PC-3 (cell line): ENCODE measurements around the gene C2orf15. TPM values are rescaled to one million over a fixed set of nuclear protein-coding genes. Genes with fewer than 3 reads are reported as not detected.

Experiments
- ATAC-seq: fragments of 200-7000 bp; cut with Tn5 transposase; 2 replicates; pipeline ENCODE4 v1.9.1; 2020; ENCODE audit warnings: mild to moderate bottlenecking, moderate library complexity
- BruUV-seq: library from RNA; stranded (reverse); fragments of 400-500 nt; replicated peaks from 2 replicates; lab custom pipeline; 2021; lab: Mats Ljungman, UMichigan
- CTCF ChIA-PET: fragments of 300-600 bp; sonication (Branson Sonifier 250); formaldehyde crosslinking; loops from one replicate; lab custom pipeline; 2022; ENCODE audit warnings: antibody characterized with exemption; lab: Charles Lee
- POLR2A ChIA-PET: fragments of 300-600 bp; sonication (Branson Sonifier 250); formaldehyde crosslinking; loops from one replicate; lab custom pipeline; 2022; ENCODE audit warnings: antibody characterized with exemption; ENCODE audit not compliant: unreplicated experiment; lab: Charles Lee
- DNase-seq: peaks from one replicate; pipeline ENCODE4 v3.0.0-alpha.2; 2015
- H2AFZ ChIP-seq: fragments of 300-600 bp; sonication (generic); 2 replicates; pipeline ENCODE4 v1.6.0; 2016; ENCODE audit warnings: antibody characterized with exemption, low read length
- H3F3A ChIP-seq: fragments of 300-600 bp; sonication (generic); one replicate; pipeline ENCODE4 v1.6.0; 2017; ENCODE audit warnings: antibody characterized with exemption, low read length, control low read depth, mild to moderate bottlenecking; ENCODE audit not compliant: unreplicated experiment
- H3K27ac ChIP-seq: fragments of 300-600 bp; sonication (generic); 2 replicates; pipeline ENCODE4 v1.5.1; 2016; ENCODE audit warnings: mild to moderate bottlenecking, low read length
- H3K27me3 ChIP-seq: fragments of 300-600 bp; sonication (generic); 2 replicates; pipeline ENCODE4 v1.6.1; 2016; ENCODE audit warnings: low read length, mixed read lengths
- H3K36me3 ChIP-seq: fragments of 300-600 bp; sonication (generic); 2 replicates; pipeline ENCODE4 v1.6.1; 2016; ENCODE audit warnings: low read depth, mixed run types, low read length, mixed read lengths
- H3K4me1 ChIP-seq: fragments of 300-600 bp; sonication (generic); 2 replicates; pipeline ENCODE4 v1.5.1; 2016; ENCODE audit warnings: low read length; ENCODE audit not compliant: insufficient read depth
- H3K4me2 ChIP-seq: fragments of 300-600 bp; sonication (generic); 2 replicates; pipeline ENCODE4 v1.6.0; 2016; ENCODE audit warnings: low read length
- H3K4me3 ChIP-seq: fragments of 300-600 bp; sonication (generic); 2 replicates; pipeline ENCODE4 v1.5.1; 2016; ENCODE audit warnings: mild to moderate bottlenecking, low read length, mixed read lengths
- H3K79me2 ChIP-seq: fragments of 300-600 bp; sonication (generic); 2 replicates; pipeline ENCODE4 v1.6.1; 2017; ENCODE audit warnings: low read length, mixed read lengths
- H3K9ac ChIP-seq: fragments of 300-600 bp; sonication (generic); 2 replicates; pipeline ENCODE4 v1.6.0; 2016; ENCODE audit warnings: mild to moderate bottlenecking, low read length
- H3K9me2 ChIP-seq: fragments of 300-600 bp; sonication (generic); replicated peaks from 2 replicates; pipeline ENCODE4 v1.6.1; 2016; ENCODE audit warnings: mixed run types, low read length, mixed read lengths
- H3K9me3 ChIP-seq: fragments of 300-600 bp; sonication (generic); 2 replicates; pipeline ENCODE4 v1.6.1; 2016; ENCODE audit warnings: low read length, mixed read lengths
- H4K20me1 ChIP-seq: fragments of 300-600 bp; sonication (generic); 2 replicates; pipeline ENCODE4 v1.6.1; 2016; ENCODE audit warnings: low read length, mixed read lengths
- CTCF ChIP-seq: fragments of 300-600 bp; sonication (generic); conservative IDR thresholded peaks from 2 replicates; pipeline ENCODE4 v1.5.1; 2017; ENCODE audit warnings: antibody characterized with exemption, low read depth, mild to moderate bottlenecking, low read length
- EZH2 ChIP-seq: fragments of 300-600 bp; sonication (generic); IDR thresholded peaks from one replicate; pipeline ENCODE4 v1.6.1; 2017; ENCODE audit warnings: antibody characterized with exemption, mild to moderate bottlenecking, low read length; ENCODE audit not compliant: unreplicated experiment
- EZH2phosphoT487 ChIP-seq: fragments of 300-600 bp; sonication (generic); IDR thresholded peaks from 2 replicates; pipeline ENCODE4 v1.6.1; 2018; ENCODE audit warnings: mild to moderate bottlenecking, antibody characterized with exemption, low read length, borderline replicate concordance
- intact Hi-C: fragments of 100-400 bp; cut with micrococcal nuclease; formaldehyde crosslinking; loops from 2 replicates; pipeline ENCODE4 v1.9.0; 2023
- total RNA-seq: library from RNA; depleted of rRNA; stranded (reverse); fragments of >200 nt; gene quantifications from 2 replicates; pipeline ENCODE4 v1.2.3, GENCODE V29; 2014

The C2orf15 gene
- total RNA-seq, 1 experiment from 2014 or later, result 4.4 TPM

GRCh38 chr2:99183025-99183424 is 41.5 kb downstream of the C2orf15 start:
- H3K36me3 ChIP-seq, result 0 out of 2 replicates have a peak, but pooled peaks cover 4% of the 10 kb centered on the region
- intact Hi-C loops, result no loop called here
- TF ChIP-seq CTCF, result no peak

GRCh38 chr2:99184811-99185210 is 43.3 kb downstream of the C2orf15 start:
- Histone ChIP-seq H3K27me3 (no peaks in the 10 kb centered on the region), H3K36me3 (peaks cover 14% of the 10 kb centered on the region), H3F3A (no peaks in the 10 kb centered on the region), H3K9ac (no peak overlapping the region), H4K20me1 (no peaks in the 10 kb centered on the region), H3K9me3 (no peaks in the 10 kb centered on the region), H2AFZ (no peak overlapping the region), H3K27ac (no peak overlapping the region), H3K4me2 (no peak overlapping the region), H3K4me3 (no peak overlapping the region), H3K9me2 (no peaks in the 10 kb centered on the region), H3K4me1 (peaks cover 11% of the 10 kb centered on the region), H3K79me2 (peaks cover 83% of the 10 kb centered on the region)
- ChIA-PET POLR2A (no interaction called here), CTCF (no interaction called here)
- TF ChIP-seq CTCF (no peak), EZH2 (no peak), EZH2phosphoT487 (no peak)
- no peak for DNase-seq
- intact Hi-C loops, result no loop called here
- ATAC-seq, result no peak
- BruUV-seq, result no TSS peak

More at GRCh38 chr2:99183025-99183424, 41.5 kb downstream of the C2orf15 start:
- ChIA-PET POLR2A (no interaction called here), CTCF (no interaction called here)
- peaks cover 95% of the 10 kb centered on the region for H3K79me2 ChIP-seq
- no peaks in the 10 kb centered on the region for H3K9me2 ChIP-seq
- no peaks in the 10 kb centered on the region for H4K20me1 ChIP-seq
- H3K9me3 ChIP-seq, result no peaks in the 10 kb centered on the region
- peaks cover 11% of the 10 kb centered on the region for H3K4me1 ChIP-seq
- H3K27me3 ChIP-seq, result no peaks in the 10 kb centered on the region
- H3K9ac ChIP-seq, result no peak overlapping the region
- DNase-seq, result peak; percentile 72
- H3K4me3 ChIP-seq, result peak overlapping the region; percentile 99
- BruUV-seq, result no TSS peak
- no peak overlapping the region for H2AFZ ChIP-seq
- no peak for ATAC-seq
- peak overlapping the region; percentile 78 for H3K4me2 ChIP-seq
- H3K27ac ChIP-seq, result no peak overlapping the region
- no peaks in the 10 kb centered on the region for H3F3A ChIP-seq

GRCh38 chr2:99187011-99187410 is 45.5 kb downstream of the C2orf15 start:
- intact Hi-C loops, result no loop called here
- H3K4me1 ChIP-seq, result peaks cover 11% of the 10 kb centered on the region
- H3K79me2 ChIP-seq, result peaks cover 69% of the 10 kb centered on the region
- no peak overlapping the region for H3K4me3 ChIP-seq
- H4K20me1 ChIP-seq, result no peaks in the 10 kb centered on the region
- no TSS peak for BruUV-seq
- ChIA-PET CTCF (no interaction called here), POLR2A (no interaction called here)
- no peak overlapping the region for H3K27ac ChIP-seq
- no peaks in the 10 kb centered on the region for H3F3A ChIP-seq
- H3K27me3 ChIP-seq, result no peaks in the 10 kb centered on the region
- no peak for DNase-seq
- H3K9me3 ChIP-seq, result no peaks in the 10 kb centered on the region
- peaks cover 26% of the 10 kb centered on the region for H3K36me3 ChIP-seq
- no peak overlapping the region for H3K4me2 ChIP-seq
- TF ChIP-seq EZH2, result no peak
- TF ChIP-seq EZH2phosphoT487, result no peak
- no peak for TF ChIP-seq CTCF
- no peak overlapping the region for H2AFZ ChIP-seq
- H3K9ac ChIP-seq, result no peak overlapping the region
- H3K9me2 ChIP-seq, result no peaks in the 10 kb centered on the region
- ATAC-seq, result no peak
